ENCODE data around the gene LPIN1. TPM values are rescaled to one million over a fixed set of nuclear protein-coding genes. Genes with fewer than 3 reads are reported as not detected.
"Not testable (repeated sequence)": the region's sequence is repeated elsewhere in the genome, so short reads cannot be mapped to it uniquely, and the experiment has no call there.

The LPIN1 gene
- total RNA-seq, 1 experiment from 2014 or later = 38.5 TPM

DNA sequence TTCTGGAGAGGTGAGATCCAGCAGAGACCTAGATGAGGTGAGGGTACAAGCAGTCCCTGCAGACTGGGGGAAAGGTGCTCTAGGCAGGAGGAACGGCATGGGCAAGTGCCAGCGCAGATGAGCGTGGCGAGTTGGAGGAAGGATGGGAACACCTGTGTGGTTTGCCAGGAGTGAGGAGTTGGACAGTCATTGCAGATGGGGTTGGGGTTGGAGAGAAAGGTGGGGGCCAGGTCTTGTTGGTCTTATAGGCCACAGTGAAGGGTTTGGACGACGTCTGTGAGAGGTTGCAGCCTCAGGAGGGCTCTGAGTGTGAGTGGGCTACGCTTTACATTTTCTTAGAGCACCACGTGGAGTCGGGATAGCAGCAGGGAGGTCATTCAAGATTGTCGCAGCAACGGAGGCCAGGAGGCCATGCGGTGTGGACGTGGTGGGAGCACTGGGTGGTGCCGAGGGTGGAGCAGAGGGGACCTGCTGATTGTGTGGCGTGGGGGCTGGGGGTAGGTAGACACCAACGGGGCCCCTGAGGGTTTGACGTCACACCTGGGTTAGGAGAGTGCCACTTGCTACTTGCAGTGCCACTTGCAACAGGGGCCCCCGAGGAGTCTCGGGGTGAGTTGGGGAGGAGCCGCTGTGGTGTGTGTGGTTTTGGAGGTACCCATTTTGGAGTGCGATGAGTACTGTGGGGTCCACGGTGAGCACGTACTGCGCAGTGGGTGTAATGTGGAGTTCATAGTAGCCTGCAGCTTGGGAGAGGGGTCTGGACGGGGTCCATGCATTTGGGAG is 66.2 kb downstream of the LPIN1 start:
- intact Hi-C loops (cut with micrococcal nuclease; ENCODE audit: unreplicated experiment) = no loop called here
- no peak for TF ChIP-seq CTCF (conservative IDR thresholded peaks at IDR 0.05; ENCODE audit: low read depth, low read length)
- TF ChIP-seq EZH2 (IDR thresholded peaks at IDR 0.05; ENCODE audit: borderline replicate concordance, low read depth, low read length, poor library complexity, severe bottlenecking) = no peak
- no peaks in the 10 kb centered on the region for H3K9me3 ChIP-seq (ENCODE audit: low read depth, low read length, poor library complexity, severe bottlenecking)
- H3K27me3 ChIP-seq (replicated peaks; ENCODE audit: insufficient read depth, low read depth, low read length, poor library complexity) = no peaks in the 10 kb centered on the region
- CTCF ChIA-PET = no interaction called here
- no peak overlapping the region for H3K27ac ChIP-seq (ENCODE audit: low read depth, low read length, poor library complexity, severe bottlenecking)
- no peaks in the 10 kb centered on the region for H3K4me1 ChIP-seq (ENCODE audit: insufficient read depth, low read length, poor library complexity, severe bottlenecking)
- DNase-seq (ENCODE audit: low spot score) = no peak
- H3K4me3 ChIP-seq (ENCODE audit: low read depth, low read length, poor library complexity, severe bottlenecking) = no peak overlapping the region
- POLR2A ChIA-PET (ENCODE audit: low non-redundant PET) = no interaction called here
- peaks cover 22% of the 10 kb centered on the region for H3K36me3 ChIP-seq (ENCODE audit: insufficient read depth, low read length, poor library complexity, severe bottlenecking)
- no TSS peak for BruUV-seq (replicated peaks)

GRCh38 chr2:11813345-11813744 is 66.9 kb downstream of the LPIN1 start:
- BruUV-seq (replicated peaks); H3K27me3 ChIP-seq (replicated peaks; ENCODE audit: insufficient read depth, low read depth, low read length, poor library complexity); H3K9me3 ChIP-seq (ENCODE audit: low read depth, low read length, poor library complexity, severe bottlenecking); intact Hi-C loops (cut with micrococcal nuclease; ENCODE audit: unreplicated experiment); H3K4me1 ChIP-seq (ENCODE audit: insufficient read depth, low read length, poor library complexity, severe bottlenecking); H3K27ac ChIP-seq (ENCODE audit: low read depth, low read length, poor library complexity, severe bottlenecking); POLR2A ChIA-PET (ENCODE audit: low non-redundant PET); H3K4me3 ChIP-seq (ENCODE audit: low read depth, low read length, poor library complexity, severe bottlenecking); DNase-seq (ENCODE audit: low spot score): not testable (repeated sequence)
- peaks cover 15% of the 10 kb centered on the region for H3K36me3 ChIP-seq (ENCODE audit: insufficient read depth, low read length, poor library complexity, severe bottlenecking)
- CTCF ChIA-PET = interaction anchor here (0.6 kb wide), 1 partner anchor 1116 kb away, joined by 3 read pairs; no protein-coding TSS in a partner anchor

GRCh38 chr2:11813951-11814350 is 67.5 kb downstream of the LPIN1 start:
- Histone ChIP-seq H3K36me3 (ENCODE audit: insufficient read depth, low read length, poor library complexity, severe bottlenecking) (peaks cover 19% of the 10 kb centered on the region), H3K4me1 (ENCODE audit: insufficient read depth, low read length, poor library complexity, severe bottlenecking) (no peaks in the 10 kb centered on the region), H3K27ac (ENCODE audit: low read depth, low read length, poor library complexity, severe bottlenecking) (no peak overlapping the region), H3K27me3 (replicated peaks; ENCODE audit: insufficient read depth, low read depth, low read length, poor library complexity) (no peaks in the 10 kb centered on the region), H3K9me3 (ENCODE audit: low read depth, low read length, poor library complexity, severe bottlenecking) (no peaks in the 10 kb centered on the region), H3K4me3 (ENCODE audit: low read depth, low read length, poor library complexity, severe bottlenecking) (no peak overlapping the region)
- ChIA-PET CTCF (interaction anchor here (0.6 kb wide), 2 partner anchors 36 to 1116 kb away, joined by 3 read pairs; no protein-coding TSS in a partner anchor), POLR2A (ENCODE audit: low non-redundant PET) (no interaction called here)
- intact Hi-C loops (cut with micrococcal nuclease; ENCODE audit: unreplicated experiment) = no loop called here
- no TSS peak for BruUV-seq (replicated peaks)
- no peak for DNase-seq (ENCODE audit: low spot score)
- TF ChIP-seq CTCF (conservative IDR thresholded peaks at IDR 0.05; ENCODE audit: low read depth, low read length) (no peak), EZH2 (IDR thresholded peaks at IDR 0.05; ENCODE audit: borderline replicate concordance, low read depth, low read length, poor library complexity, severe bottlenecking) (no peak)
